IMR-90 (cell line): ENCODE measurements around the gene CLCNKA. TPM values are rescaled to one million over a fixed set of nuclear protein-coding genes. Genes with fewer than 3 reads are reported as not detected.
A peak's percentile ranks its signal among the peaks of the same experiment; 100 is the strongest.

Experiments used
- ATAC-seq: fragments of 200-7000 bp; cut with Tn5 transposase; 2 replicates; pipeline ENCODE4 v1.9.1; 2020; ENCODE audit warnings: low read depth, mild to moderate bottlenecking, moderate library complexity
- Bru-seq: library from RNA; stranded (reverse); fragments of 400-500 nt; gene quantifications from one replicate; lab custom pipeline; 2021; lab: Mats Ljungman, UMichigan
- BruChase-seq, 2 experiments: library from RNA; stranded (reverse); fragments of 400-500 nt; gene quantifications; one replicate each; lab custom pipeline; 2021; lab: Mats Ljungman, UMichigan
- BruUV-seq: library from RNA; stranded (reverse); fragments of 400-500 nt; replicated peaks from 2 replicates; lab custom pipeline; 2021; lab: Mats Ljungman, UMichigan
- CTCF ChIA-PET: fragments of 300-600 bp; formaldehyde crosslinking; extraction: SDS; loops from one replicate; lab custom pipeline; 2021; ENCODE audit warnings: antibody characterized with exemption; lab: Yijun Ruan, JAX
- POLR2A ChIA-PET: fragments of 300-600 bp; sonication (Branson Sonifier 250); formaldehyde crosslinking; loops from one replicate; lab custom pipeline; 2022; ENCODE audit warnings: antibody characterized with exemption; ENCODE audit not compliant: unreplicated experiment; lab: Charles Lee
- DNase-seq: peaks from one replicate; pipeline ENCODE4 v3.0.0; 2013
- H2AFZ ChIP-seq: replicated peaks from 2 replicates; pipeline ENCODE3; 2013; ENCODE audit warnings: low read length, mild to moderate bottlenecking; ENCODE audit not compliant: poor library complexity
- H2AK5ac ChIP-seq: 2 replicates; pipeline ENCODE4 v1.6.1; 2013; ENCODE audit warnings: low read depth, low read length, inconsistent platforms
- H2AK9ac ChIP-seq: replicated peaks from 2 replicates; pipeline ENCODE3; 2013; ENCODE audit warnings: mild to moderate bottlenecking, low read depth, low read length, moderate library complexity; ENCODE audit not compliant: poor library complexity
- H2BK120ac ChIP-seq: 2 replicates; pipeline ENCODE4 v1.6.1; 2013; ENCODE audit warnings: low read depth, low read length, inconsistent platforms
- H2BK15ac ChIP-seq: 3 replicates; pipeline ENCODE4 v1.6.1; 2013; ENCODE audit warnings: low read depth, low read length, inconsistent platforms
- H2BK20ac ChIP-seq: 2 replicates; pipeline ENCODE4 v1.6.1; 2013; ENCODE audit warnings: low read depth, mild to moderate bottlenecking, inconsistent platforms, low read length, moderate library complexity
- H2BK5ac ChIP-seq: 2 replicates; pipeline ENCODE4 v1.6.1; 2013; ENCODE audit warnings: mild to moderate bottlenecking, low read depth, low read length, inconsistent platforms; ENCODE audit not compliant: poor library complexity, severe bottlenecking
- H3K14ac ChIP-seq: replicated peaks from 2 replicates; pipeline ENCODE4 v1.6.1; 2013; ENCODE audit warnings: low read depth, low read length, inconsistent platforms
- H3K18ac ChIP-seq: 2 replicates; pipeline ENCODE4 v1.6.1; 2013; ENCODE audit warnings: low read depth, low read length, control low read depth
- H3K23ac ChIP-seq: 2 replicates; pipeline ENCODE4 v1.6.1; 2013; ENCODE audit warnings: low read depth, low read length, inconsistent platforms
- H3K27ac ChIP-seq: 2 replicates; pipeline ENCODE4 v1.5.1; 2013; ENCODE audit warnings: mild to moderate bottlenecking, control low read depth, low read length; ENCODE audit not compliant: insufficient read depth
- H3K27me3 ChIP-seq: 2 replicates; pipeline ENCODE4 v1.6.1; 2013; ENCODE audit warnings: low read length; ENCODE audit not compliant: control insufficient read depth, insufficient read depth
- H3K36me3 ChIP-seq: 2 replicates; pipeline ENCODE4 v1.6.1; 2013; ENCODE audit warnings: low read length, mixed read lengths; ENCODE audit not compliant: control insufficient read depth, insufficient read depth
- H3K4ac ChIP-seq: 2 replicates; pipeline ENCODE4 v1.6.1; 2013; ENCODE audit warnings: low read depth, low read length, inconsistent platforms
- H3K4me1 ChIP-seq: 2 replicates; pipeline ENCODE4 v1.6.1; 2013; ENCODE audit warnings: low read length, mixed read lengths; ENCODE audit not compliant: control insufficient read depth, insufficient read depth
- H3K4me2 ChIP-seq: 2 replicates; pipeline ENCODE4 v1.6.1; 2013; ENCODE audit warnings: low read depth, mild to moderate bottlenecking, control low read depth, low read length, moderate library complexity
- H3K4me3 ChIP-seq: 2 replicates; pipeline ENCODE4 v1.5.1; 2013; ENCODE audit warnings: low read depth, mild to moderate bottlenecking, control low read depth, low read length, moderate library complexity; ENCODE audit not compliant: insufficient read depth
- H3K56ac ChIP-seq: 2 replicates; pipeline ENCODE4 v1.6.1; 2013; ENCODE audit warnings: low read length, inconsistent platforms; ENCODE audit not compliant: insufficient read depth; ENCODE audit errors: extremely low read depth
- H3K79me1 ChIP-seq, 2 experiments: 2 replicates each; pipeline ENCODE4 v1.6.1; 2013; ENCODE audit warnings: low read length in 2 of 2, inconsistent platforms in 1 of 2, low read depth in 1 of 2
- H3K9ac ChIP-seq: 2 replicates; pipeline ENCODE4 v1.6.1; 2013; ENCODE audit warnings: low read depth, low read length, control low read depth
- H3K9me1 ChIP-seq: 2 replicates; pipeline ENCODE4 v1.6.1; 2013; ENCODE audit warnings: low read length, inconsistent platforms; ENCODE audit not compliant: insufficient read depth
- H3K9me3 ChIP-seq: 2 replicates; pipeline ENCODE4 v1.6.1; 2013; ENCODE audit warnings: low read length; ENCODE audit not compliant: control insufficient read depth, insufficient read depth
- H4K20me1 ChIP-seq: 2 replicates; pipeline ENCODE4 v1.6.1; 2013; ENCODE audit warnings: low read length, inconsistent platforms; ENCODE audit not compliant: insufficient read depth
- H4K5ac ChIP-seq: 2 replicates; pipeline ENCODE4 v1.6.1; 2013; ENCODE audit warnings: mild to moderate bottlenecking, low read depth, low read length, control low read depth
- H4K8ac ChIP-seq, 2 experiments: 2 replicates each; pipeline ENCODE4 v1.6.1; 2013; ENCODE audit warnings: low read depth in 2 of 2, low read length in 2 of 2, control low read depth in 1 of 2, inconsistent platforms in 1 of 2
- H4K91ac ChIP-seq: 2 replicates; pipeline ENCODE4 v1.6.1; 2013; ENCODE audit warnings: low read depth, low read length, inconsistent platforms; ENCODE audit not compliant: insufficient read depth
- CEBPB ChIP-seq: IDR thresholded peaks from 2 replicates; pipeline ENCODE4 v1.6.1; 2012; ENCODE audit warnings: low read depth, low read length, improper control_type of control experiment
- CHD1 ChIP-seq: IDR thresholded peaks from 2 replicates; pipeline ENCODE4 v1.6.1; 2012; ENCODE audit warnings: low read depth, low read length, improper control_type of control experiment
- FOS ChIP-seq: fragments of 150-350 bp; IDR thresholded peaks from 2 replicates; pipeline ENCODE4 v1.6.1; 2016; ENCODE audit warnings: low read depth, low read length
- MAFK ChIP-seq: IDR thresholded peaks from 2 replicates; pipeline ENCODE4 v1.6.1; 2012; ENCODE audit warnings: low read depth, low read length, improper control_type of control experiment
- MAZ ChIP-seq: IDR thresholded peaks from 2 replicates; pipeline ENCODE4 v1.6.1; 2012; ENCODE audit warnings: low read depth, mild to moderate bottlenecking, low read length, improper control_type of control experiment, moderate library complexity, borderline replicate concordance
- NFE2L2 ChIP-seq: fragments of 150-350 bp; IDR thresholded peaks from 2 replicates; pipeline ENCODE4 v1.6.1; 2016; ENCODE audit warnings: low read depth, mild to moderate bottlenecking, low read length
- POLR2A ChIP-seq: IDR thresholded peaks from 2 replicates; pipeline ENCODE4 v1.6.1; 2012; ENCODE audit warnings: mild to moderate bottlenecking, low read depth, low read length
- RAD21 ChIP-seq: IDR thresholded peaks from 2 replicates; pipeline ENCODE4 v1.6.1; 2012; ENCODE audit warnings: low read length, improper control_type of control experiment
- RCOR1 ChIP-seq: IDR thresholded peaks from 2 replicates; pipeline ENCODE4 v1.6.1; 2012; ENCODE audit warnings: mild to moderate bottlenecking, low read length, improper control_type of control experiment; ENCODE audit not compliant: insufficient replicate concordance
- RFX5 ChIP-seq: IDR thresholded peaks from 2 replicates; pipeline ENCODE4 v1.8.0; 2012; ENCODE audit warnings: low read depth, mild to moderate bottlenecking, low read length, moderate library complexity
- SMC3 ChIP-seq: fragments of 150-350 bp; IDR thresholded peaks from 2 replicates; pipeline ENCODE4 v1.6.1; 2016; ENCODE audit warnings: low read depth, mild to moderate bottlenecking, antibody characterized with exemption, low read length, moderate library complexity
- USF2 ChIP-seq: fragments of 150-350 bp; IDR thresholded peaks from 2 replicates; pipeline ENCODE4 v1.6.1; 2017; ENCODE audit warnings: mild to moderate bottlenecking, antibody characterized with exemption, low read length, low read depth
- WGBS, 2 experiments: methylation state at CpG; one replicate each; pipeline versions ENCODE4 v1.1.5 to v1.1.7; 2013; ENCODE audit warnings: missing lambda C conversion rate in 2 of 2; ENCODE audit not compliant: insufficient read length in 1 of 2; ENCODE audit errors: extremely low coverage in 2 of 2; 5-methylcytosine and 5-hydroxymethylcytosine counted together
- dilution Hi-C: fragments of 300-500 bp; cut with HindIII; formaldehyde crosslinking; loops from one replicate; pipeline ENCODE4 v1.14.3; 2018; ENCODE audit warnings: low sequenced_read_pairs; ENCODE audit not compliant: unreplicated experiment
- in situ Hi-C: fragments of 300-500 bp; cut with MboI; formaldehyde crosslinking; loops from 3 replicates; pipeline ENCODE4 v1.14.3; 2019; ENCODE audit warnings: low sequenced_read_pairs, inconsistent platforms, mixed read lengths
- intact Hi-C: fragments of 100-400 bp; cut with micrococcal nuclease; formaldehyde crosslinking; loops from 2 replicates; pipeline ENCODE4 v1.10.0; 2022
- long read RNA-seq: library from polyadenylated mRNA; unstranded; transcript quantifications from one replicate; pipeline ENCODE4 v2.0.0, GENCODE V29; 2021; ENCODE audit not compliant: unreplicated experiment
- polyA plus RNA-seq, 3 experiments: library from polyadenylated mRNA; depleted of rRNA; stranded (reverse); fragments of >200 nt; gene quantifications; 2 replicates each; pipeline ENCODE4 v1.2.3, GENCODE V29; 2012; ENCODE audit warnings: low replicate concordance in 1 of 3
- total RNA-seq: library from RNA; depleted of rRNA; stranded (reverse); fragments of >200 nt; gene quantifications from 2 replicates; pipeline ENCODE4 v1.2.3, GENCODE V29; 2012; rRNA removed
- TF ChIP-seq, protein P1 (sequence below): conservative IDR thresholded peaks from 2 replicates; pipeline ENCODE4 v1.5.1; 2012; ENCODE audit warnings: mild to moderate bottlenecking, low read depth, low read length, improper control_type of control experiment
- TF ChIP-seq, protein P2 (sequence below): fragments of 150-350 bp; IDR thresholded peaks from 2 replicates; pipeline ENCODE4 v1.6.1; 2016; ENCODE audit warnings: low read depth, mild to moderate bottlenecking, low read length, moderate library complexity, borderline replicate concordance

Gene CLCNKA
- total RNA-seq, result not detected in 2 replicates
- 0.05 TPM in 1 of 2 replicates, not detected in the other for polyA plus RNA-seq (2012; rRNA removed)
- polyA plus RNA-seq (2012; cell fraction: cytosol; rRNA removed), result 0.07 and 0.16 TPM in 2 replicates
- polyA plus RNA-seq (2012; cell fraction: nucleus; rRNA removed; ENCODE audit: low replicate concordance), result 0.76 and 1.0 TPM in 2 replicates
- percentile 16 among the genes with signal in this experiment for Bru-seq, nascent RNA
- BruChase-seq, experiment 1, labeled RNA remaining after a 6-hour chase, result not detected
- BruChase-seq, experiment 2, labeled RNA remaining after a 2-hour chase, result not detected
- long read RNA-seq, result 0 reads

- POLR2A ChIA-PET, result no interaction called here
- no peak within 1 kb of the TSS for H3K4me3 ChIP-seq
- peaks cover 23% of the 10 kb centered on the region for H3K4me1 ChIP-seq
- no peak within 1 kb of the TSS for H3K27ac ChIP-seq
- H2AK5ac ChIP-seq, result peak within 1 kb of the TSS; percentile 16; the same call in 1 of the 2 replicates
- no peaks in the 10 kb centered on the region for H3K9me3 ChIP-seq
- CTCF ChIA-PET, result no interaction called here
- H3K18ac ChIP-seq, result no peak within 1 kb of the TSS
- dilution Hi-C loops, result no loop called here
- in situ Hi-C loops, result no loop called here
- H2BK5ac ChIP-seq, result no peak within 1 kb of the TSS
- no peak within 1 kb of the TSS for H4K91ac ChIP-seq
- 85% methylated on average over 4 of the region's 6 CpGs; no CpG with 5 or more reads in 1 of the 2 experiments for WGBS, 2 experiments
- no peak within 1 kb of the TSS for H3K23ac ChIP-seq
- no peak within 1 kb of the TSS for H2BK20ac ChIP-seq
- no peak within 1 kb of the TSS for H2AK9ac ChIP-seq
- no peaks in the 10 kb centered on the region for H3K36me3 ChIP-seq
- TF ChIP-seq CEBPB (no peak), RFX5 (no peak), FOS (no peak), RAD21 (no peak), SMC3 (no peak), POLR2A (no peak), USF2 (no peak), MAFK (no peak), MAZ (no peak), CHD1 (no peak), RCOR1 (no peak), NFE2L2 (no peak)
- TF ChIP-seq, protein P1, sequence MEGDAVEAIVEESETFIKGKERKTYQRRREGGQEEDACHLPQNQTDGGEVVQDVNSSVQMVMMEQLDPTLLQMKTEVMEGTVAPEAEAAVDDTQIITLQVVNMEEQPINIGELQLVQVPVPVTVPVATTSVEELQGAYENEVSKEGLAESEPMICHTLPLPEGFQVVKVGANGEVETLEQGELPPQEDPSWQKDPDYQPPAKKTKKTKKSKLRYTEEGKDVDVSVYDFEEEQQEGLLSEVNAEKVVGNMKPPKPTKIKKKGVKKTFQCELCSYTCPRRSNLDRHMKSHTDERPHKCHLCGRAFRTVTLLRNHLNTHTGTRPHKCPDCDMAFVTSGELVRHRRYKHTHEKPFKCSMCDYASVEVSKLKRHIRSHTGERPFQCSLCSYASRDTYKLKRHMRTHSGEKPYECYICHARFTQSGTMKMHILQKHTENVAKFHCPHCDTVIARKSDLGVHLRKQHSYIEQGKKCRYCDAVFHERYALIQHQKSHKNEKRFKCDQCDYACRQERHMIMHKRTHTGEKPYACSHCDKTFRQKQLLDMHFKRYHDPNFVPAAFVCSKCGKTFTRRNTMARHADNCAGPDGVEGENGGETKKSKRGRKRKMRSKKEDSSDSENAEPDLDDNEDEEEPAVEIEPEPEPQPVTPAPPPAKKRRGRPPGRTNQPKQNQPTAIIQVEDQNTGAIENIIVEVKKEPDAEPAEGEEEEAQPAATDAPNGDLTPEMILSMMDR, result no peak
- TF ChIP-seq, protein P2, sequence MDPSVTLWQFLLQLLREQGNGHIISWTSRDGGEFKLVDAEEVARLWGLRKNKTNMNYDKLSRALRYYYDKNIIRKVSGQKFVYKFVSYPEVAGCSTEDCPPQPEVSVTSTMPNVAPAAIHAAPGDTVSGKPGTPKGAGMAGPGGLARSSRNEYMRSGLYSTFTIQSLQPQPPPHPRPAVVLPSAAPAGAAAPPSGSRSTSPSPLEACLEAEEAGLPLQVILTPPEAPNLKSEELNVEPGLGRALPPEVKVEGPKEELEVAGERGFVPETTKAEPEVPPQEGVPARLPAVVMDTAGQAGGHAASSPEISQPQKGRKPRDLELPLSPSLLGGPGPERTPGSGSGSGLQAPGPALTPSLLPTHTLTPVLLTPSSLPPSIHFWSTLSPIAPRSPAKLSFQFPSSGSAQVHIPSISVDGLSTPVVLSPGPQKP, result no peak
- H4K8ac ChIP-seq, result no peak within 1 kb of the TSS
- no peak within 1 kb of the TSS for H2AFZ ChIP-seq
- H3K79me1 ChIP-seq, result no peaks in the 10 kb centered on the region
- no peaks in the 10 kb centered on the region for H4K20me1 ChIP-seq
- H2BK120ac ChIP-seq, result no peak within 1 kb of the TSS
- intact Hi-C loops, result no loop called here
- no peak within 1 kb of the TSS for H3K9ac ChIP-seq
- no peak within 1 kb of the TSS for H3K14ac ChIP-seq
- DNase-seq, result no peak
- H3K4ac ChIP-seq, result no peak within 1 kb of the TSS; the same call in 1 of the 2 replicates
- H4K5ac ChIP-seq, result no peak within 1 kb of the TSS
- peaks cover 4% of the 10 kb centered on the region for H3K27me3 ChIP-seq
- peaks cover 3% of the 10 kb centered on the region for H3K9me1 ChIP-seq
- no peak within 1 kb of the TSS for H3K4me2 ChIP-seq
- no TSS peak for BruUV-seq
- ATAC-seq, result no peak
- H3K56ac ChIP-seq, result no peak within 1 kb of the TSS
- H2BK15ac ChIP-seq, result no peak within 1 kb of the TSS
Observed at GRCh38 chr1:16021681-16022080, at the start of gene CLCNKA. CLCNKA (plus strand) TSS chr1:16022036; CDS start chr1:16022620, 584 bp downstream.
